ENCODE data around the gene ZNF611. TPM values are rescaled to one million over a fixed set of nuclear protein-coding genes. Genes with fewer than 3 reads are reported as not detected.
"Not testable (repeated sequence)": the region's sequence is repeated elsewhere in the genome, so short reads cannot be mapped to it uniquely, and the experiment has no call there.

Gene ZNF611
- polyA plus RNA-seq, 1 donor from 2014 or later, result 11.8 TPM

DNA sequence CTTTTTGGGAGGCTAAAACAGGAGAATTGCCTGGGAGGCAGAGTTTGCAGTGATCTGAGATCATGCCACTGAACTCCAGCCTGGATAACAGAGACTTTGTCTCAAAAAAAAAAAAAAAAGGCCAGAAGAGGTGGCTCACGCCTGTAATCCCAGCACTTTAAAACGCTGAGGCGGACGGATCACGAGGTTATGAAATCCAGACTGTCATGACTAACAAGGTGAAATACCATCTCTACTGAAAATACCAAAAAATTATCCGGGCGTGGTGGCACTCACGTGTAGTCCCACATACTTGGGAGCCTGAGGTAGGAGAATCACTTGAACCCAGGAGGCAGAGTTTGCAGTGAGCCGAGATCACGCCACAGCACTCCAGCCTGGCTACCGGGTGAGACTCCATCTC, 39.9 kb downstream of the ZNF611 start:
- Histone ChIP-seq H3K27me3 (ENCODE audit: insufficient read depth, low read depth, low read length) (no peaks in the 10 kb centered on the region), H3K9ac (ENCODE audit: low read length) (no peak overlapping the region), H3K79me2 (replicated peaks; ENCODE audit: insufficient read depth, low read length) (no peaks in the 10 kb centered on the region), H3K9me2 (ENCODE audit: insufficient read depth, low read length) (no peaks in the 10 kb centered on the region), H3K4me3 (ENCODE audit: low read length) (no peak overlapping the region), H3K27ac (ENCODE audit: low read length) (no peak overlapping the region), H3K9me3 (ENCODE audit: low read length) (no peaks in the 10 kb centered on the region), H2AFZ (ENCODE audit: low read depth, low read length) (no peak overlapping the region), H3F3A (ENCODE audit: insufficient read depth, low read length, poor library complexity, severe bottlenecking) (no peaks in the 10 kb centered on the region), H3K36me3 (ENCODE audit: insufficient read depth, low read length) (no peaks in the 10 kb centered on the region), H3K4me2 (ENCODE audit: low read length) (no peak overlapping the region), H4K20me1 (ENCODE audit: insufficient read depth) (no peaks in the 10 kb centered on the region)
- TF ChIP-seq, protein P1, sequence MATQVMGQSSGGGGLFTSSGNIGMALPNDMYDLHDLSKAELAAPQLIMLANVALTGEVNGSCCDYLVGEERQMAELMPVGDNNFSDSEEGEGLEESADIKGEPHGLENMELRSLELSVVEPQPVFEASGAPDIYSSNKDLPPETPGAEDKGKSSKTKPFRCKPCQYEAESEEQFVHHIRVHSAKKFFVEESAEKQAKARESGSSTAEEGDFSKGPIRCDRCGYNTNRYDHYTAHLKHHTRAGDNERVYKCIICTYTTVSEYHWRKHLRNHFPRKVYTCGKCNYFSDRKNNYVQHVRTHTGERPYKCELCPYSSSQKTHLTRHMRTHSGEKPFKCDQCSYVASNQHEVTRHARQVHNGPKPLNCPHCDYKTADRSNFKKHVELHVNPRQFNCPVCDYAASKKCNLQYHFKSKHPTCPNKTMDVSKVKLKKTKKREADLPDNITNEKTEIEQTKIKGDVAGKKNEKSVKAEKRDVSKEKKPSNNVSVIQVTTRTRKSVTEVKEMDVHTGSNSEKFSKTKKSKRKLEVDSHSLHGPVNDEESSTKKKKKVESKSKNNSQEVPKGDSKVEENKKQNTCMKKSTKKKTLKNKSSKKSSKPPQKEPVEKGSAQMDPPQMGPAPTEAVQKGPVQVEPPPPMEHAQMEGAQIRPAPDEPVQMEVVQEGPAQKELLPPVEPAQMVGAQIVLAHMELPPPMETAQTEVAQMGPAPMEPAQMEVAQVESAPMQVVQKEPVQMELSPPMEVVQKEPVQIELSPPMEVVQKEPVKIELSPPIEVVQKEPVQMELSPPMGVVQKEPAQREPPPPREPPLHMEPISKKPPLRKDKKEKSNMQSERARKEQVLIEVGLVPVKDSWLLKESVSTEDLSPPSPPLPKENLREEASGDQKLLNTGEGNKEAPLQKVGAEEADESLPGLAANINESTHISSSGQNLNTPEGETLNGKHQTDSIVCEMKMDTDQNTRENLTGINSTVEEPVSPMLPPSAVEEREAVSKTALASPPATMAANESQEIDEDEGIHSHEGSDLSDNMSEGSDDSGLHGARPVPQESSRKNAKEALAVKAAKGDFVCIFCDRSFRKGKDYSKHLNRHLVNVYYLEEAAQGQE (IDR thresholded peaks at IDR 0.05; ENCODE audit: borderline replicate concordance), result no peak
- TF ChIP-seq POLR2AphosphoS5 (IDR thresholded peaks at IDR 0.05), result no peak

DNA sequence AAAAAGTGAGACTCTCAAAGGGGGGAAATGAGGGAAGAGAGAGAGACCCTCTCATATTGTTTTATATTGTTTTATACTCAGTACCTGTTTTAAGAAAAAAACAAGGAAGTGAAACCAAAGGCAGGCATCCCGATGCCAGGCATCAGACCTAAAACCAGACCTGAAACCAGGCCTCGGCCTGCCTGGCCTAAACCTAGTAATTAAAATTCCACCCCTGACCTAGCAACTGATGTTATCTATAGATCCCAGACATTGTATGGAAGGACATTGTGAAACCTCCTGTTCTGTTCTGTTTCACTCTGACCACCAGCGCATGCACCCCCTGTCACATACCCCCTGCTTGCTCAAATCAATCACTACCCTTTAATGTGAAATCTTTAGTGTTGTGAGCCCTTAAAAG, 40.6 kb downstream of the ZNF611 start:
- H3F3A ChIP-seq (ENCODE audit: insufficient read depth, low read length, poor library complexity, severe bottlenecking); H3K4me2 ChIP-seq (ENCODE audit: low read length); H3K9me3 ChIP-seq (ENCODE audit: low read length); H3K36me3 ChIP-seq (ENCODE audit: insufficient read depth, low read length); H3K9ac ChIP-seq (ENCODE audit: low read length); H3K27ac ChIP-seq (ENCODE audit: low read length); H4K20me1 ChIP-seq (ENCODE audit: insufficient read depth); H3K27me3 ChIP-seq (ENCODE audit: insufficient read depth, low read depth, low read length); H3K4me3 ChIP-seq (ENCODE audit: low read length); H3K9me2 ChIP-seq (ENCODE audit: insufficient read depth, low read length); H2AFZ ChIP-seq (ENCODE audit: low read depth, low read length); H3K79me2 ChIP-seq (replicated peaks; ENCODE audit: insufficient read depth, low read length): not testable (repeated sequence)

DNA sequence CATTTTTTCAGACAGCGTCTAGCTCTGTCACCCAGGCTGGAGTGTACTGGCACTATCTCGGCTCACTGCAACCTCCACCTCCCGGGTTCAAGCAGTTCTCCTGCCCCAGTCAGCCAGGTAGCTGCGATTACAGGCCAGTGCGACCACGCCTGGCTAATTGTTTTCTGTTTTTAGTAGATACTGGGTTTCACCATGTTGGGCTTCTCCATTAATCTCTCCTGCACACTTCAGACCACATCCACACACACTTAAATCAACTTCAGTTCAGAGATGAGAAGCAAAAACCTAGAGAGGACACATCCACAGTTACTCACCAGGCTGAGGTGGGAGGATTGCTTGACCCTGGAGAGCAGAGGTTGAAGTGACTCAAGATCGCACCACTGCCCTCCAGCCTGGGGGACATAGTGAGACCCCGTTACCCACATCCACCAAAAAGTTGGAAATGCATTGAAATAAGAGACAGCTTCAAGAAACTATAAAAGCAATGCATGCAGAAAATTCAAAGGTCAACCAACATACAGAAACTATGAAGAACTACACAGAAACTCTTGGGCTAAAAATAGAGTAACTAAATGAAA, 42.3 kb downstream of the ZNF611 start:
- Histone ChIP-seq H3K27ac (ENCODE audit: low read length) (no peak overlapping the region), H3K9ac (ENCODE audit: low read length) (no peak overlapping the region), H3K27me3 (ENCODE audit: insufficient read depth, low read depth, low read length) (no peaks in the 10 kb centered on the region), H3K36me3 (ENCODE audit: insufficient read depth, low read length) (no peaks in the 10 kb centered on the region), H3K9me2 (ENCODE audit: insufficient read depth, low read length) (no peaks in the 10 kb centered on the region), H3K79me2 (replicated peaks; ENCODE audit: insufficient read depth, low read length) (no peaks in the 10 kb centered on the region), H3K4me3 (ENCODE audit: low read length) (no peak overlapping the region), H3F3A (ENCODE audit: insufficient read depth, low read length, poor library complexity, severe bottlenecking) (no peaks in the 10 kb centered on the region), H4K20me1 (ENCODE audit: insufficient read depth) (no peaks in the 10 kb centered on the region), H3K9me3 (ENCODE audit: low read length) (no peaks in the 10 kb centered on the region), H3K4me2 (ENCODE audit: low read length) (no peak overlapping the region), H2AFZ (ENCODE audit: low read depth, low read length) (no peak overlapping the region)
- no peak for TF ChIP-seq RAD21 (conservative IDR thresholded peaks at IDR 0.05)
- no peak for TF ChIP-seq SMC3 (conservative IDR thresholded peaks at IDR 0.05; ENCODE audit: poor library complexity)
- no peak for TF ChIP-seq MXI1 (conservative IDR thresholded peaks at IDR 0.05; ENCODE audit: poor library complexity, severe bottlenecking)
- no peak for TF ChIP-seq EP300 (conservative IDR thresholded peaks at IDR 0.05; ENCODE audit: poor library complexity, severe bottlenecking)
- TF ChIP-seq EZH2 (IDR thresholded peaks at IDR 0.05; ENCODE audit: borderline replicate concordance, insufficient read depth, low read length, poor library complexity, severe bottlenecking), result no peak
- TF ChIP-seq, protein P2, sequence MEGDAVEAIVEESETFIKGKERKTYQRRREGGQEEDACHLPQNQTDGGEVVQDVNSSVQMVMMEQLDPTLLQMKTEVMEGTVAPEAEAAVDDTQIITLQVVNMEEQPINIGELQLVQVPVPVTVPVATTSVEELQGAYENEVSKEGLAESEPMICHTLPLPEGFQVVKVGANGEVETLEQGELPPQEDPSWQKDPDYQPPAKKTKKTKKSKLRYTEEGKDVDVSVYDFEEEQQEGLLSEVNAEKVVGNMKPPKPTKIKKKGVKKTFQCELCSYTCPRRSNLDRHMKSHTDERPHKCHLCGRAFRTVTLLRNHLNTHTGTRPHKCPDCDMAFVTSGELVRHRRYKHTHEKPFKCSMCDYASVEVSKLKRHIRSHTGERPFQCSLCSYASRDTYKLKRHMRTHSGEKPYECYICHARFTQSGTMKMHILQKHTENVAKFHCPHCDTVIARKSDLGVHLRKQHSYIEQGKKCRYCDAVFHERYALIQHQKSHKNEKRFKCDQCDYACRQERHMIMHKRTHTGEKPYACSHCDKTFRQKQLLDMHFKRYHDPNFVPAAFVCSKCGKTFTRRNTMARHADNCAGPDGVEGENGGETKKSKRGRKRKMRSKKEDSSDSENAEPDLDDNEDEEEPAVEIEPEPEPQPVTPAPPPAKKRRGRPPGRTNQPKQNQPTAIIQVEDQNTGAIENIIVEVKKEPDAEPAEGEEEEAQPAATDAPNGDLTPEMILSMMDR (IDR thresholded peaks at IDR 0.05; ENCODE audit: poor library complexity, severe bottlenecking), result no peak
- TF ChIP-seq, protein P1 (IDR thresholded peaks at IDR 0.05; ENCODE audit: borderline replicate concordance), result no peak
- TF ChIP-seq TAF1 (IDR thresholded peaks at IDR 0.05; ENCODE audit: low read depth), result no peak
- TF ChIP-seq POLR2AphosphoS5 (IDR thresholded peaks at IDR 0.05), result no peak
